Smooth muscle cell of the brain vasculature (primary cell): ENCODE measurements around the gene CACNG3.

ENCODE experiments used
- DNase-seq: peaks from one replicate; pipeline ENCODE4 v3.0.0-alpha.2; 2012; ENCODE audit warnings: low read depth, low spot score

CACNG3 gene

GRCh38 chr16:24394341-24394740 is 138.2 kb downstream of the CACNG3 start:
- DNase-seq: no peak

GRCh38 chr16:24396350-24397271 is 140.5 kb downstream of the CACNG3 start:
- DNase-seq: no peak

- no peak for DNase-seq
These were observed 152.9 kb downstream of the CACNG3 start for GRCh38 chr16:24409045-24409444.
